Skeletal muscle tissue (tissue), 4 donors: Measurements from ENCODE around the gene ABCC12. TPM values are rescaled to one million over a fixed set of nuclear protein-coding genes. Genes with fewer than 3 reads are reported as not detected.
A peak's percentile ranks its signal among the peaks of the same experiment; 100 is the strongest.

Experiments
- H3K27ac ChIP-seq: one replicate; pipeline ENCODE4 v1.7.0; 2013; ENCODE audit warnings: mild to moderate bottlenecking, low read depth, low read length, inconsistent platforms
- H3K27me3 ChIP-seq, 3 donors: one replicate each; pipeline ENCODE4 v1.7.0; 2013; ENCODE audit warnings: low read length in 3 of 3; ENCODE audit not compliant: control insufficient read depth in 3 of 3, insufficient read depth in 3 of 3
- H3K36me3 ChIP-seq, 3 donors: one replicate each; pipeline ENCODE4 v1.7.0; 2013; ENCODE audit warnings: low read length in 3 of 3; ENCODE audit not compliant: control insufficient read depth in 3 of 3, insufficient read depth in 3 of 3
- H3K4me1 ChIP-seq, 3 donors: one replicate each; pipeline ENCODE4 v1.7.0; 2013; ENCODE audit warnings: low read length in 3 of 3, mild to moderate bottlenecking in 3 of 3; ENCODE audit not compliant: control insufficient read depth in 3 of 3, insufficient read depth in 3 of 3
- H3K4me3 ChIP-seq, 3 donors: one replicate each; pipeline ENCODE4 v1.7.0; 2013; ENCODE audit warnings: low read length in 3 of 3
- H3K9ac ChIP-seq, 3 donors: one replicate each; pipeline ENCODE4 v1.7.0; 2013; ENCODE audit warnings: low read length in 3 of 3, mild to moderate bottlenecking in 3 of 3, moderate library complexity in 2 of 3, low read depth in 1 of 3
- H3K9me3 ChIP-seq, 3 donors: one replicate each; pipeline ENCODE4 v1.7.0; 2013; ENCODE audit warnings: low read length in 3 of 3; ENCODE audit not compliant: control insufficient read depth in 3 of 3
- total RNA-seq: library from RNA; depleted of rRNA; stranded (reverse); fragments of >200 nt; gene quantifications from one replicate; pipeline ENCODE4 v1.2.3, GENCODE V29; 2014
- donor health status: Osteomylitis.

The ABCC12 gene
- total RNA-seq, 1 donor from 2014 or later: not detected

GRCh38 chr16:48133455-48134211 lies 22.2 kb downstream of the ABCC12 start:
- H3K4me1 ChIP-seq: peaks cover 21 to 36% (median 32%) of the 10 kb centered on the region in 3 donors
- H3K36me3 ChIP-seq: no peaks in the 10 kb centered on the region
- no peak overlapping the region for H3K4me3 ChIP-seq
- no peaks in the 10 kb centered on the region for H3K27me3 ChIP-seq
- no peak overlapping the region for H3K27ac ChIP-seq
- H3K9me3 ChIP-seq: no peaks in the 10 kb centered on the region
- no peak overlapping the region for H3K9ac ChIP-seq

GRCh38 chr16:48132696-48133095 lies 23.1 kb downstream of the ABCC12 start:
- H3K36me3 ChIP-seq: no peaks in the 10 kb centered on the region
- no peak overlapping the region for H3K9ac ChIP-seq
- H3K4me1 ChIP-seq: peaks cover 26 to 39% (median 31%) of the 10 kb centered on the region in 3 donors
- H3K9me3 ChIP-seq: no peaks in the 10 kb centered on the region
- H3K27me3 ChIP-seq: no peaks in the 10 kb centered on the region
- no peak overlapping the region for H3K4me3 ChIP-seq
- no peak overlapping the region for H3K27ac ChIP-seq

GRCh38 chr16:48131201-48131935 lies 24.4 kb downstream of the ABCC12 start:
- Histone ChIP-seq H3K9ac (no peak overlapping the region), H3K27ac (no peak overlapping the region), H3K27me3 (no peaks in the 10 kb centered on the region), H3K4me1 (peaks cover 27 to 40% (median 30%) of the 10 kb centered on the region in 3 donors), H3K4me3 (no peak overlapping the region), H3K9me3 (no peaks in the 10 kb centered on the region), H3K36me3 (no peaks in the 10 kb centered on the region)

GRCh38 chr16:48129926-48130325 lies 25.9 kb downstream of the ABCC12 start:
- Histone ChIP-seq H3K4me3 (no peak overlapping the region), H3K9me3 (no peaks in the 10 kb centered on the region), H3K9ac (no peak overlapping the region), H3K27me3 (no peaks in the 10 kb centered on the region), H3K4me1 (peaks cover 25 to 40% (median 34%) of the 10 kb centered on the region in 3 donors), H3K27ac (no peak overlapping the region), H3K36me3 (no peaks in the 10 kb centered on the region)

- no peaks in the 10 kb centered on the region for H3K27me3 ChIP-seq
- no peaks in the 10 kb centered on the region for H3K9me3 ChIP-seq
- H3K4me3 ChIP-seq: no peak overlapping the region
- H3K9ac ChIP-seq: no peak overlapping the region
- no peaks in the 10 kb centered on the region for H3K36me3 ChIP-seq
- H3K4me1 ChIP-seq: peaks cover 25 to 40% (median 34%) of the 10 kb centered on the region in 3 donors
- H3K27ac ChIP-seq: peak overlapping the region; percentile 25
Observed at GRCh38 chr16:48128769-48129168, 27.0 kb downstream of the ABCC12 start.

GRCh38 chr16:48126801-48127644 lies 28.8 kb downstream of the ABCC12 start:
- Histone ChIP-seq H3K9me3 (no peaks in the 10 kb centered on the region), H3K36me3 (no peaks in the 10 kb centered on the region), H3K27ac (peak overlapping the region; percentile 72), H3K4me1 (peaks cover 25 to 45% (median 36%) of the 10 kb centered on the region in 3 donors), H3K4me3 (peak overlapping the region in 1 of 3 donors; percentile 22), H3K9ac (peak overlapping the region in 2 of 3 donors; percentile 36 to 46), H3K27me3 (no peaks in the 10 kb centered on the region)

GRCh38 chr16:48125888-48126287 lies 29.9 kb downstream of the ABCC12 start:
- Histone ChIP-seq H3K27me3 (no peaks in the 10 kb centered on the region), H3K9ac (no peak overlapping the region), H3K4me1 (peaks cover 25 to 45% (median 36%) of the 10 kb centered on the region in 3 donors), H3K36me3 (no peaks in the 10 kb centered on the region), H3K27ac (peak overlapping the region; percentile 72), H3K9me3 (no peaks in the 10 kb centered on the region), H3K4me3 (no peak overlapping the region)

GRCh38 chr16:48124266-48124665 lies 31.5 kb downstream of the ABCC12 start:
- Histone ChIP-seq H3K36me3 (no peaks in the 10 kb centered on the region), H3K4me3 (no peak overlapping the region), H3K9me3 (no peaks in the 10 kb centered on the region), H3K4me1 (peaks cover 24 to 38% (median 34%) of the 10 kb centered on the region in 3 donors), H3K27ac (no peak overlapping the region), H3K27me3 (no peaks in the 10 kb centered on the region), H3K9ac (no peak overlapping the region)

GRCh38 chr16:48123104-48123788 lies 32.5 kb downstream of the ABCC12 start:
- no peaks in the 10 kb centered on the region for H3K9me3 ChIP-seq
- H3K4me3 ChIP-seq: no peak overlapping the region
- H3K27me3 ChIP-seq: no peaks in the 10 kb centered on the region
- peak overlapping the region; percentile 48 for H3K27ac ChIP-seq
- H3K4me1 ChIP-seq: peaks cover 14 to 28% (median 25%) of the 10 kb centered on the region in 3 donors
- H3K36me3 ChIP-seq: no peaks in the 10 kb centered on the region
- H3K9ac ChIP-seq: no peak overlapping the region
